ENCODE results near the gene PDSS2.

- TF ChIP-seq CTCF (IDR thresholded peaks at IDR 0.05; ENCODE audit: low read depth, low read length): no peak
- no peak for TF ChIP-seq EZH2phosphoT487 (IDR thresholded peaks at IDR 0.05; ENCODE audit: low read depth)
These were observed 224.4 kb downstream of the PDSS2 start for GRCh38 chr6:107235007-107235406.
